ENCODE results near the gene CHST11. TPM values are rescaled to one million over a fixed set of nuclear protein-coding genes. Genes with fewer than 3 reads are reported as not detected.

The CHST11 gene
- total RNA-seq, 2 donors from 2014 or later = 2.9 to 4.9 TPM

- Histone ChIP-seq H3K36me3 (no peaks in the 10 kb centered on the region), H3K27ac (no peak overlapping the region)
- DNase-seq = no peak
Observed at GRCh38 chr12:104619305-104619704, 162.6 kb downstream of the CHST11 start.

GRCh38 chr12:104620837-104621531 is 164.2 kb downstream of the CHST11 start:
- H3K9ac ChIP-seq (ENCODE audit: low read depth in 2 of 2, low read length in 2 of 2) = no peak overlapping the region
- intact Hi-C loops (cut with DNase I) = no loop called here
- H3K36me3 ChIP-seq = no peaks in the 10 kb centered on the region
- H3K4me3 ChIP-seq = no peak overlapping the region
- no peaks in the 10 kb centered on the region for H3K9me3 ChIP-seq
- no peak overlapping the region for H3K27ac ChIP-seq
- no peak for DNase-seq
- no peaks in the 10 kb centered on the region for H3K27me3 ChIP-seq
- no peak for TF ChIP-seq CTCF (IDR thresholded peaks at IDR 0.05)
- no peaks in the 10 kb centered on the region for H3K4me1 ChIP-seq

More at GRCh38 chr12:104619305-104619704, 162.6 kb downstream of the CHST11 start:
- no peak for TF ChIP-seq CTCF (IDR thresholded peaks at IDR 0.05)
- Histone ChIP-seq H3K4me1 (no peaks in the 10 kb centered on the region), H3K9ac (ENCODE audit: low read depth in 2 of 2, low read length in 2 of 2) (no peak overlapping the region), H3K4me3 (no peak overlapping the region), H3K9me3 (no peaks in the 10 kb centered on the region), H3K27me3 (no peaks in the 10 kb centered on the region)
- intact Hi-C loops (cut with DNase I) = no loop called here

- H3K4me3 ChIP-seq = no peak overlapping the region
- TF ChIP-seq CTCF (IDR thresholded peaks at IDR 0.05) = no peak
- H3K9ac ChIP-seq (ENCODE audit: low read depth in 2 of 2, low read length in 2 of 2) = no peak overlapping the region
- H3K9me3 ChIP-seq = no peaks in the 10 kb centered on the region
- intact Hi-C loops (cut with DNase I) = no loop called here
- no peak overlapping the region for H3K27ac ChIP-seq
- H3K4me1 ChIP-seq = no peaks in the 10 kb centered on the region
- H3K27me3 ChIP-seq = no peaks in the 10 kb centered on the region
- DNase-seq = no peak
- H3K36me3 ChIP-seq = no peaks in the 10 kb centered on the region
Observed at GRCh38 chr12:104622928-104623327, 166.2 kb downstream of the CHST11 start.

GRCh38 chr12:104623883-104624282 is 167.1 kb downstream of the CHST11 start:
- intact Hi-C loops (cut with DNase I) = no loop called here
- no peaks in the 10 kb centered on the region for H3K4me1 ChIP-seq
- H3K9me3 ChIP-seq = no peaks in the 10 kb centered on the region
- no peak for DNase-seq
- H3K4me3 ChIP-seq = no peak overlapping the region
- no peak for TF ChIP-seq CTCF (IDR thresholded peaks at IDR 0.05)
- H3K9ac ChIP-seq (ENCODE audit: low read depth in 2 of 2, low read length in 2 of 2) = no peak overlapping the region
- H3K27ac ChIP-seq = no peak overlapping the region
- H3K36me3 ChIP-seq = no peaks in the 10 kb centered on the region
- no peaks in the 10 kb centered on the region for H3K27me3 ChIP-seq

GRCh38 chr12:104624529-104624928 is 167.8 kb downstream of the CHST11 start:
- intact Hi-C loops (cut with DNase I) = no loop called here
- H3K4me3 ChIP-seq = no peak overlapping the region
- H3K9me3 ChIP-seq = no peaks in the 10 kb centered on the region
- H3K9ac ChIP-seq (ENCODE audit: low read depth in 2 of 2, low read length in 2 of 2) = no peak overlapping the region
- no peaks in the 10 kb centered on the region for H3K4me1 ChIP-seq
- no peak overlapping the region for H3K27ac ChIP-seq
- DNase-seq = no peak
- H3K36me3 ChIP-seq = no peaks in the 10 kb centered on the region
- no peak for TF ChIP-seq CTCF (IDR thresholded peaks at IDR 0.05)
- no peaks in the 10 kb centered on the region for H3K27me3 ChIP-seq
